Anterior cingulate cortex (tissue), 58 donors: Measurements from ENCODE around the gene SLC6A12.
A peak's percentile ranks its signal among the peaks of the same experiment; 100 is the strongest.
"Not testable (repeated sequence)": the region's sequence is repeated elsewhere in the genome, so short reads cannot be mapped to it uniquely, and the experiment has no call there.

Experiments used
- DNase-seq, 58 donors: peaks; one replicate each; lab custom pipeline; 2025; lab: John Stamatoyannopoulos, UW

The SLC6A12 gene

DNA sequence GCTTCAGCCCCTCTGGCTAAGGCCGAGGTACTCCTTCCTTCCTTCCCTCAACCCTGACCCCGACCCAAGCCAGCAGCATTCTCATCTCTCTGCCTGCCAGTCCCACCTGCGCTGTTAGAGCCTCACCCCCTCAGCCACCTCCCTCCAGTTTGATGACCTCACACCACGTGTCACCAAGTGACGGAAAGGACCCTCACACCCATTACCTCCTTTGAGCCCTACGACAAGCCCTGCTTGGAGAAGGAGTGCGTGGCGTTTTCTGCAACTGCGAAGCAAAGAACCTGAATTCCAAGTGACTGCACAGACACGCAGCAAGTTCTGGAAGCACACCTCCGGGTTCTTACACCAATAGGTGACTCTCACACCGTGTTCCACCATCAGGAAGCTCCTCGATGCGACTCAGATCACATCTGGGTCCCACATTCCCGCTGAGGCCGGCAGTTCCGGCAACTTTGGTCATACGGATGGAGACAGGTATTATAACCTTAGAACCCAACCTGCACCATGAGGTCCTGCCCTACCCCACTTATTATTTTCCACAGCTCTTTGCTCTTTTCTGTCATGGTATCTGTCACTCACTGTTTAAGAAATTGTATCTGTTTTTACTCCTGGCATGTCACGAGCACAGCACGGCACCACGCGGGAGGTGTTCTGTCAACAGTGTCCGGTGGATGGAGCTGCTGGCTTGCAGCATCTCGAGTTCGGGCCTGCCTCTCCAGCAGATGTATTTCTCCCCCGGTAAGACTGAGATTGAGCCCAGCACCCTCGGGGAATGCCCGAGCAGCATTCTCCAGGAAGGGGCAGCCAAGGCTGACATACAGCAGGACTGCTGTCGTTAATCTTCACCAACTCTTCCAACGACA, 5.0 kb upstream of the SLC6A12 start:
- DNase-seq = no peak

GRCh38 chr12:218221-218620, 4.3 kb upstream of the SLC6A12 start:
- no peak for DNase-seq

DNA sequence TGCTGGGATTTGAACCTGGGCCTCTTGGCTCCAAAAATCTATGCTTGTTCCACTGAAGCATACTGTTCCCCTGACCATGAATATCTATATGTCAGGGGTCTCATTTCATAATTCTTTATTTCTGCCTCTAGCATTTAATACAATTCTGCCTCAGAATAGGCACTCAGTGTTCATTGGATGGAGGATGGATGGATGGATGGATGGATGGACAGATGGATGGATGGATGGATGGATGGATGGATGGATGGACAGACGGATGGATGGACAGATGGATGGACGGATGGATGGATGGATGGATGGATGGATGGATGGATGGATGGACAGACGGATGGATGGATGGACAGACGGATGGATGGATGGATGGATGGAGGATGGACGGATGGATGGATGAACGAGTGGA, 3.1 kb upstream of the SLC6A12 start:
- not testable (repeated sequence) for DNase-seq

GRCh38 chr12:215116-215515, 1.2 kb upstream of the SLC6A12 start:
- DNase-seq = no peak

DNA sequence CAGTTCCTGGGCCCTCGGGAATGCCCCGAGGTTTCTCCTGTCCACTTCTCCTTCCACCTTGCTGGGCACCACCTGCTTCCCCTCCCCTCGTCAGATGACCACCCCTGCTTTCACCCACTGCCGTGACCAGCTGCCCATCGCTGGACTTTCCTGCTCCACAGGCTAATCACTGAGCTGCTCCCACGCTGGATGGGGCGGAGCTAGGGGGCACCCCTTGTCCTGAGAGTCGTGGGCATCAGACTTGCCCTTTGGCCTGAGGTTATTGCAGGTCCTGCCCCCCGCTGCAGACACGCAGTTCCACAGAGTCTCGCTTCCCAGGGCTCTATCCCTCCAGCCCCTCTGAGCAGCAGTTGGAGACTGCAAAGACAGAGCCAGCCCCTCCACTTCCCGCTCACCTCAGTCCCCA, 427 bp downstream of the SLC6A12 start:
- DNase-seq = no peak

DNA sequence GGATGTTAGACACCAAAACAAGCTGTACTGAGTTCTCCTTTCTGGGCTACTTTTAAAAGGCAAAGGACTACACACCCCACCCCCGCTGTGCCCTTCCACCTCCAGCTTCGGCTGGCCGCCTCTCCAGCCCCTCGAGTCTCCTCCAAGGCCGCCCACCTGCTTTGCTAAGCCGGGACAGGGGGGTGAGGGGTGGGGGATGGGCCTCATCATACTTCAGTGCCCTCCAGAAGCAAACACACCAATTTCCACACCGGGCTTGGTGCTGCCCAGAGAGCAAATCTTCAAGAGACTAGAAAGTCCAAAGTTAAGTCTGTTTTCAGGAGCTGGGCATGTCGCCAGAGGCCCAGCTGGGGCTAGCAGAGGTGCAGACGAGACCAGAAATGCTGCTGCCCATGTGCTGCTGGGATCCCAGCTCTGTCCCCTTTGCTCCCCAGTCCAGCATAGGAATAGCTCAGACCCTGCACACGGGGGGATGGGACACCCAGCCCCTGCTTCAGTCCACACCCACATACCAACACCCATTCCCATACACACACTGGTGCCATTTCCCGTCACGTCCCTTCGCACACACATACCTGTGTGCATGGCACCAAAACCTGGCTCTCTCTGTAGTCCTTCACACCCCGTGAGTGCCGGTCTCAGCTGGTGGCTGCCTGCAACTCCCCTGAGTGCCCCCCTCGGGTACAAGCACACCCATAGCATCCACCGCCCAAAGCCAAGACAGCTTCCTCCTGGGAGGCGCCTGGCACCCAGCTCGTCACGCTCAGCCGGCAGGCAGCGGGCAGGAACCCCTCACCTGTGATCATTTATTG, 1.0 kb downstream of the SLC6A12 start:
- no peak for DNase-seq

DNA sequence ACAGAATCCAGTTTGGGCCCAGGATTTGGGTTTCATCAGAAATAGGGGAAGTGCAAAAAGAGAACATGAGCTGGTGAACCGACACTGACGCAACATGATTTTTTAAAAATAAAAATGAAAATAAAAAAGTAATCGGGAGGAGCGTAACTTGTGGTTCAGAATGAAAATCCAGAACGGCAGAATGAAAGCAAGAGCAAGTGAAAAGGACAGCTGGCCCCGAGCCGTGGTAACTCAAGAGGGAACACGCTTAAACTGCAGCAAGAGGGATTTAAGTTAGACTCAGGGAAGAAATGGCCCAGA, 1.6 kb downstream of the SLC6A12 start:
- DNase-seq = no peak

DNA sequence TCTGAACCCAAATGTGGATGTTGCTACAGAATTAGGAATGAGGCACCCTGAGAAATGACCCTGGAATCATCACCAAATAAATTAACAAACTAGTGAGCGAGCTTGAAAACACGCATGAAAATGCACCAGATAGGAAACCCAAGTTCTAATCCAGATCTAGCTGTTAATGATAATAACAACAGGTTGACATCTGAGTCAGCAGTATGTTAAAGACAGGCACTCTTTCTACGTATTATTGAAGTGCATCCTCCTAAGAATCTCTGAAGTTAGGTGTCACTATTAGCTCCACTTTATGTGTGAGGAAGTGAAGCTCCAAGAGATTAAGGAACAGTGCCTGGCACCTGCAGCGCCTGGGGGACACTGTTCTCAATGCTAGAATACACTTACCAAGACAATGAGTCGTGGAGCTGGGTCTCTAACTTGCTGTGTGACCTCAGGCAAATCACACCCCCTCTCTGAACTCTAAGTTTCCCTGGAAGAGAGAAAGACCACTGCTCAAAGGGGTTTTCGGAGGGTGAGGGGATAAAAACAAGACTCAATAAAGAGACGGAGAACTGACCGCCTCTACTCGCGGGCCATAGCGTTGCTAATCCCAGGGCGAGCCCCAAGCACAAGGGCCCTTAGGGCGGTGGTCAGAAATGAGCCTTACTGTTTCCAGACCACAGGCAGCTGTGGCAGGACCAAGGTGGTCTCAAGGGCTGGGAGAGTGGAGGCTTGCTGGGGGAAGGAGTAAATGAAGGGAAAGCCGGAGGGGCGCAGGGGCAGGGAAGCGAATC, 2.1 kb downstream of the SLC6A12 start:
- DNase-seq = no peak

GRCh38 chr12:211142-211465, 2.9 kb downstream of the SLC6A12 start:
- no peak for DNase-seq

- no peak for DNase-seq
Measured at GRCh38 chr12:210277-211141, 3.4 kb downstream of the SLC6A12 start.

DNA sequence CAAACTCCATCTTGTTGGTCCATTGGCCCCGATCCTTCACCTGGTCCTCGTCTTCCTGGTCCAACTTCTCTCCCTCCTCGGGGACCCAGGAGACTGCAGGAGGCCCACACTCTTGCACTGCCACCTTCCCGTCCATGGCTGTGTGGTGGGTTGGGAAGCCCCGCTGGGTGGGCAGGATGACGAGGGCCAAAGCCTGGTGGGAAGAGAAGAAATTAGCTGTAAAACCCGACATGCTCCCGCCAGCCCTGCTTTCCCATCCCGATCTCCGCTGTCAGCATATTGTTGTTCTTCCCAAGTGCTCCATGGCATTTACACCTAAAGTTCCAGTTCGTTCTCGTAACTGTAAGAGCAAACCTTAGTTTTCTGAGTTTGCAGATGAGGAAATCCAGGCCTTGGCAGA, 4.1 kb downstream of the SLC6A12 start:
- DNase-seq = no peak

- no peak for DNase-seq
Measured at GRCh38 chr12:209246-209645, 4.7 kb downstream of the SLC6A12 start.

- DNase-seq = no peak
Measured at GRCh38 chr12:208813-209212, 5.1 kb downstream of the SLC6A12 start.

- DNase-seq = no peak
Measured at GRCh38 chr12:207804-208203, 6.2 kb downstream of the SLC6A12 start.

GRCh38 chr12:206746-207440, 7.1 kb downstream of the SLC6A12 start:
- DNase-seq = no peak

GRCh38 chr12:205026-205425, 8.9 kb downstream of the SLC6A12 start:
- no peak for DNase-seq

- DNase-seq = no peak
Measured at GRCh38 chr12:204261-204678, 9.7 kb downstream of the SLC6A12 start.

- DNase-seq = peak in 36 of 58 donors; percentile 8 to 70 (median 39)
Measured at GRCh38 chr12:203462-204260, 10.3 kb downstream of the SLC6A12 start.

- no peak for DNase-seq
Measured at GRCh38 chr12:203074-203461, 10.9 kb downstream of the SLC6A12 start.
